KMS-11 (cell line): Measurements from ENCODE around the gene ASB9.
"Not testable (repeated sequence)": the region's sequence is repeated elsewhere in the genome, so short reads cannot be mapped to it uniquely, and the experiment has no call there.

Source experiments
- H2AFZ ChIP-seq: fragments of 200-600 bp; sonication (generic); 2 replicates; pipeline ENCODE4 v1.6.1; 2016; ENCODE audit warnings: antibody characterized with exemption, mixed run types, low read depth
- H3K27ac ChIP-seq: fragments of 200-600 bp; sonication (generic); 2 replicates; pipeline ENCODE4 v1.6.1; 2016; ENCODE audit warnings: mild to moderate bottlenecking, mixed run types
- H3K27me3 ChIP-seq: fragments of 200-600 bp; sonication (generic); 2 replicates; pipeline ENCODE4 v1.6.1; 2017; ENCODE audit warnings: mild to moderate bottlenecking, low read depth, mixed run types, moderate library complexity; ENCODE audit not compliant: insufficient read depth
- H3K36me3 ChIP-seq: fragments of 200-600 bp; sonication (generic); 2 replicates; pipeline ENCODE4 v1.6.1; 2017; ENCODE audit warnings: mild to moderate bottlenecking, mixed run types; ENCODE audit not compliant: insufficient read depth
- H3K4me1 ChIP-seq: fragments of 200-600 bp; sonication (generic); 2 replicates; pipeline ENCODE4 v1.6.1; 2016; ENCODE audit warnings: mild to moderate bottlenecking, low read depth, mixed run types; ENCODE audit not compliant: poor library complexity, severe bottlenecking
- H3K4me2 ChIP-seq: fragments of 200-600 bp; sonication (generic); 2 replicates; pipeline ENCODE4 v1.7.0; 2016; ENCODE audit warnings: mild to moderate bottlenecking, mixed run types
- H3K4me3 ChIP-seq: fragments of 200-600 bp; sonication (generic); IDR thresholded peaks from 2 replicates; pipeline ENCODE4 v1.6.1; 2017; ENCODE audit warnings: low read depth, low read length, mixed read lengths; ENCODE audit not compliant: insufficient read depth
- H3K79me2 ChIP-seq: fragments of 200-600 bp; sonication (generic); 2 replicates; pipeline ENCODE4 v1.6.1; 2016; ENCODE audit warnings: low read depth, mixed run types; ENCODE audit not compliant: insufficient read depth
- H3K9ac ChIP-seq: fragments of 200-600 bp; sonication (generic); 2 replicates; pipeline ENCODE4 v1.6.1; 2016; ENCODE audit warnings: mild to moderate bottlenecking, mixed run types
- H4K20me1 ChIP-seq: fragments of 200-600 bp; sonication (generic); 2 replicates; pipeline ENCODE4 v1.6.1; 2016; ENCODE audit warnings: mild to moderate bottlenecking, mixed run types; ENCODE audit not compliant: insufficient read depth
- CTCF ChIP-seq: fragments of 200-600 bp; sonication (generic); conservative IDR thresholded peaks from 2 replicates; pipeline ENCODE4 v1.6.1; 2017; ENCODE audit warnings: low read depth, mild to moderate bottlenecking, antibody characterized with exemption, low read length, moderate library complexity, mixed read lengths

The ASB9 gene

GRCh38 chrX:15292861-15293260, 23.0 kb upstream of the ASB9 start:
- Histone ChIP-seq H3K4me1 (no peaks in the 10 kb centered on the region), H3K9ac (no peak overlapping the region), H3K27ac (no peak overlapping the region), H2AFZ (no peak overlapping the region), H3K4me3 (no peak overlapping the region), H3K27me3 (no peaks in the 10 kb centered on the region), H4K20me1 (no peaks in the 10 kb centered on the region), H3K4me2 (no peak overlapping the region), H3K36me3 (no peaks in the 10 kb centered on the region), H3K79me2 (no peaks in the 10 kb centered on the region)
- TF ChIP-seq CTCF: no peak

- no peak overlapping the region for H3K4me3 ChIP-seq
- no peak overlapping the region for H3K9ac ChIP-seq
- H3K36me3 ChIP-seq: no peaks in the 10 kb centered on the region
- H2AFZ ChIP-seq: no peak overlapping the region
- H4K20me1 ChIP-seq: no peaks in the 10 kb centered on the region
- H3K27ac ChIP-seq: no peak overlapping the region
- H3K27me3 ChIP-seq: no peaks in the 10 kb centered on the region
- no peaks in the 10 kb centered on the region for H3K4me1 ChIP-seq
- H3K79me2 ChIP-seq: no peaks in the 10 kb centered on the region
- no peak overlapping the region for H3K4me2 ChIP-seq
- TF ChIP-seq CTCF: no peak
These were observed 7.7 kb upstream of the ASB9 start for GRCh38 chrX:15277604-15278003.

DNA sequence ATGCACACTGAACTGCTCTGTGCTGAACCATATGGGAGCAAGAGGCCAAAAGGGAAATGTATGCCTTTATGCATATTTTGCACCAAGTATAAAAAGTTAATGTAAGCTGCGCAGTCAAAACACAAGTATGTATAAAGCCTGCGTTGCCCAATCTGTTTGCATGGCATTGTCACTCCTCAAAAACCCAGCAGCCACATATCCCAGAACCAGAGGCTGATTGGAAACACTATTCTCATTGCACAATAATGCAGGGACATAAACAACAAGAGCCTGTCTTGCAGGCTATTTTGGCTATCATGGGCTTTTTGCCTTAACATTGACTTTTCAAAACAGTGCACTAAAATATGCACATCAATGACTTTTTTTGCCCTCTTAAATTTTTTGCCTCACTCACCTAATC, 5.1 kb upstream of the ASB9 start:
- H4K20me1 ChIP-seq: no peaks in the 10 kb centered on the region
- H3K9ac ChIP-seq: no peak overlapping the region
- peaks cover 10% of the 10 kb centered on the region for H3K4me1 ChIP-seq
- TF ChIP-seq CTCF: no peak
- no peak overlapping the region for H3K4me3 ChIP-seq
- H2AFZ ChIP-seq: no peak overlapping the region
- no peak overlapping the region for H3K27ac ChIP-seq
- no peaks in the 10 kb centered on the region for H3K79me2 ChIP-seq
- no peaks in the 10 kb centered on the region for H3K27me3 ChIP-seq
- H3K4me2 ChIP-seq: no peak overlapping the region
- H3K36me3 ChIP-seq: no peaks in the 10 kb centered on the region

- H3K27me3 ChIP-seq, H2AFZ ChIP-seq, H3K36me3 ChIP-seq, H3K4me2 ChIP-seq, H4K20me1 ChIP-seq, H3K9ac ChIP-seq, H3K79me2 ChIP-seq, H3K27ac ChIP-seq, H3K4me3 ChIP-seq: not testable (repeated sequence)
- H3K4me1 ChIP-seq: peaks cover 19% of the 10 kb centered on the region
These were observed 3.4 kb upstream of the ASB9 start for GRCh38 chrX:15273275-15273674.

- Histone ChIP-seq H2AFZ (no peak overlapping the region), H3K27me3 (no peaks in the 10 kb centered on the region), H3K79me2 (no peaks in the 10 kb centered on the region), H3K27ac (no peak overlapping the region), H3K4me3 (no peak overlapping the region), H3K9ac (no peak overlapping the region), H4K20me1 (no peaks in the 10 kb centered on the region), H3K4me2 (no peak overlapping the region), H3K36me3 (no peaks in the 10 kb centered on the region), H3K4me1 (peaks cover 19% of the 10 kb centered on the region)
- TF ChIP-seq CTCF: no peak
These were observed 1.9 kb upstream of the ASB9 start for GRCh38 chrX:15271757-15272156.
